Body of pancreas (tissue), 4 donors: ENCODE results near the gene AREL1.

ENCODE experiments used
- CTCF ChIP-seq, 7 experiments: fragments of 450-650 bp in 4 of 7; fragments of 200-600 bp in 3 of 7; sonication (generic) in 3 of 7; IDR thresholded peaks; one replicate each; pipeline ENCODE4 v1.5.1; 2016 to 2019; ENCODE audit warnings: antibody characterized with exemption in 7 of 7
- POLR2A ChIP-seq, 3 donors: fragments of 450-650 bp; IDR thresholded peaks; one replicate each; pipeline ENCODE4 v1.6.1; 2016; ENCODE audit warnings: antibody characterized with exemption in 3 of 3, mild to moderate bottlenecking in 2 of 3

GRCh38 chr14:74652541-74652940 is 60.3 kb downstream of the AREL1 start:
- no peak for TF ChIP-seq CTCF (IDR thresholded peaks at IDR 0.05)
- TF ChIP-seq POLR2A (IDR thresholded peaks at IDR 0.05), result no peak
